Measurements from ENCODE around the gene AUTS2. TPM values are rescaled to one million over a fixed set of nuclear protein-coding genes. Genes with fewer than 3 reads are reported as not detected.

The AUTS2 gene
- total and polyA plus RNA-seq, 9 of the 15 experiments (the other 6 are each of a cell fraction or from before 2014, with no cell fraction given): 0.58 TPM; not detected in 8

GRCh38 chr7:69849268-69849667 lies 251.0 kb downstream of the AUTS2 start:
- ChIA-PET POLR2A (no interaction called here), CTCF (ENCODE audit: low intra/inter-chr PET ratio) (no interaction called here)
- Histone ChIP-seq H3K27ac (ENCODE audit: extremely low read depth, low read depth, low read length) (no peak overlapping the region), H3K4me1 (replicated peaks in 1 of 2; ENCODE audit: control insufficient read depth in 2 of 2, insufficient read depth in 2 of 2, low read length in 2 of 2) (no peaks in the 10 kb centered on the region), H3K4me3 (no peak overlapping the region), H3K4me2 (ENCODE audit: insufficient read depth, low read length) (no peak overlapping the region), H3K9me3 (replicated peaks; ENCODE audit: control insufficient read depth, insufficient read depth, low read depth, low read length) (no peaks in the 10 kb centered on the region), H3K36me3 (ENCODE audit: control insufficient read depth, insufficient read depth, low read length) (no peaks in the 10 kb centered on the region), H3K9ac (ENCODE audit: insufficient read depth in 1 of 2, low read depth in 2 of 2, low read length in 2 of 2) (no peak overlapping the region), H4K20me1 (replicated peaks; ENCODE audit: control insufficient read depth, insufficient read depth, low read length) (no peaks in the 10 kb centered on the region), H3K27me3 (ENCODE audit: control insufficient read depth in 2 of 2, insufficient read depth in 2 of 2, low read length in 2 of 2) (no peaks in the 10 kb centered on the region), H3K9me1 (ENCODE audit: control insufficient read depth, insufficient read depth, low read length) (no peaks in the 10 kb centered on the region), H3K79me2 (ENCODE audit: control insufficient read depth, insufficient read depth, low read length) (no peaks in the 10 kb centered on the region), H2AFZ (ENCODE audit: low read depth, low read length) (no peak overlapping the region)
- DNase-seq (ENCODE audit: extremely low read depth in 1 of 4, low spot score in 3 of 4): no peak
- BruUV-seq (replicated peaks): no TSS peak
- intact Hi-C loops (cut with micrococcal nuclease): no loop called here
- no peak for FAIRE-seq
- in situ Hi-C loops (cut with MboI): no loop called here
- no peak for ATAC-seq
- 0% methylated on average over 2 of the region's 2 CpGs for WGBS (ENCODE audit: insufficient coverage, low coverage, missing lambda C conversion rate)
- no peak for TF ChIP-seq SMC3 (conservative IDR thresholded peaks at IDR 0.05; ENCODE audit: insufficient read depth, low read depth, low read length)
- TF ChIP-seq COPS2 (conservative IDR thresholded peaks at IDR 0.05): no peak
- no peak for TF ChIP-seq RNF2 (IDR thresholded peaks at IDR 0.05)
- TF ChIP-seq, protein P1, sequence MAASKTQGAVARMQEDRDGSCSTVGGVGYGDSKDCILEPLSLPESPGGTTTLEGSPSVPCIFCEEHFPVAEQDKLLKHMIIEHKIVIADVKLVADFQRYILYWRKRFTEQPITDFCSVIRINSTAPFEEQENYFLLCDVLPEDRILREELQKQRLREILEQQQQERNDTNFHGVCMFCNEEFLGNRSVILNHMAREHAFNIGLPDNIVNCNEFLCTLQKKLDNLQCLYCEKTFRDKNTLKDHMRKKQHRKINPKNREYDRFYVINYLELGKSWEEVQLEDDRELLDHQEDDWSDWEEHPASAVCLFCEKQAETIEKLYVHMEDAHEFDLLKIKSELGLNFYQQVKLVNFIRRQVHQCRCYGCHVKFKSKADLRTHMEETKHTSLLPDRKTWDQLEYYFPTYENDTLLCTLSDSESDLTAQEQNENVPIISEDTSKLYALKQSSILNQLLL (CRISPR knock-in tag; IDR thresholded peaks at IDR 0.05; ENCODE audit: borderline replicate concordance): no peak
- no peak for TF ChIP-seq FOXJ2 (tag; IDR thresholded peaks at IDR 0.05)
- TF ChIP-seq, protein P2, sequence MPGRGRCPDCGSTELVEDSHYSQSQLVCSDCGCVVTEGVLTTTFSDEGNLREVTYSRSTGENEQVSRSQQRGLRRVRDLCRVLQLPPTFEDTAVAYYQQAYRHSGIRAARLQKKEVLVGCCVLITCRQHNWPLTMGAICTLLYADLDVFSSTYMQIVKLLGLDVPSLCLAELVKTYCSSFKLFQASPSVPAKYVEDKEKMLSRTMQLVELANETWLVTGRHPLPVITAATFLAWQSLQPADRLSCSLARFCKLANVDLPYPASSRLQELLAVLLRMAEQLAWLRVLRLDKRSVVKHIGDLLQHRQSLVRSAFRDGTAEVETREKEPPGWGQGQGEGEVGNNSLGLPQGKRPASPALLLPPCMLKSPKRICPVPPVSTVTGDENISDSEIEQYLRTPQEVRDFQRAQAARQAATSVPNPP (IDR thresholded peaks at IDR 0.05; ENCODE audit: borderline replicate concordance, insufficient read depth, insufficient read length): no peak
- TF ChIP-seq ARID1B (IDR thresholded peaks at IDR 0.05): no peak
- TF ChIP-seq RREB1 (CRISPR knock-in tag; IDR thresholded peaks at IDR 0.05): no peak
- no peak for TF ChIP-seq SETDB1 (IDR thresholded peaks at IDR 0.05; ENCODE audit: low read length)
- TF ChIP-seq BDP1 (IDR thresholded peaks at IDR 0.05; ENCODE audit: insufficient read depth, insufficient read length): no peak
- no peak for TF ChIP-seq EP400 (IDR thresholded peaks at IDR 0.05)
